ENCODE results near the gene KIF26B.

DNA sequence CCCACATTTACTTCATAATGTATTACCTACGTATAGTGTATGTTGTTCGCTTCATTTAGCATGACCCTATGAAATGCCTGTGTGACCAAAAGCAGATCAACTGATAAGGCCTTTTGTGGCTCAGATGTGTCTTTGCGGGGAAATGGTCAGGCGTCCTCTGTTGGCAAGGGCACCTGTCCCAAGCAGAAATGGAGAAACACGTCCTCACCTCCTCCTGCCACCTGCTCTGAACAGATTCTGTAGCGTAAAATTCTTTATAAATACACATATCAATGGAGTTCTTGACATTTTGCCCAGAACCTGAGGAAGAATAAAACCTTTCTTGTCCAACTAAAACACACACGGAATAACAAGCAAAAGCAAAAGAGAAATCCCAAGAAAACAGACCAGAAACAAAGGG is 417.9 kb downstream of the KIF26B start:
- TF ChIP-seq ZNF274 (IDR thresholded peaks at IDR 0.05; ENCODE audit: low read depth, low read length) (no peak), YY1 (IDR thresholded peaks at IDR 0.05; ENCODE audit: insufficient read depth, insufficient read length) (no peak)

All from NT2/D1 (cell line).